Right cardiac atrium (tissue), 5 donors: ENCODE measurements around the gene PLCG1. TPM values are rescaled to one million over a fixed set of nuclear protein-coding genes. Genes with fewer than 3 reads are reported as not detected.

Experiments used
- ATAC-seq, 2 donors: fragments of 200-7000 bp; cut with Tn5 transposase; one replicate each; pipeline versions ENCODE4 v1.8.0 to v1.9.1; 2020; ENCODE audit warnings: moderate library complexity in 2 of 2, mild to moderate bottlenecking in 1 of 2
- DNase-seq, 3 donors: peaks; one replicate each; pipeline ENCODE4 v3.0.0-alpha.2; 2020
- H3K27ac ChIP-seq: one replicate; pipeline ENCODE4 v1.5.1; 2013; ENCODE audit warnings: mild to moderate bottlenecking, low read length, control low read depth, moderate library complexity
- H3K27me3 ChIP-seq: one replicate; pipeline ENCODE4 v1.6.1; 2013; ENCODE audit not compliant: control insufficient read depth, insufficient read depth
- H3K4me1 ChIP-seq: one replicate; pipeline ENCODE4 v1.6.1; 2013; ENCODE audit warnings: low read length; ENCODE audit not compliant: control insufficient read depth, insufficient read depth
- H3K4me3 ChIP-seq: one replicate; pipeline ENCODE4 v1.5.1; 2013; ENCODE audit warnings: low read length, control low read depth
- H3K9me3 ChIP-seq: one replicate; pipeline ENCODE4 v1.6.1; 2013; ENCODE audit warnings: low read length; ENCODE audit not compliant: control insufficient read depth
- WGBS: extraction: QIAGEN DNeasy Blood & Tissue Kit; methylation state at CpG from one replicate; pipeline ENCODE4 v1.1.7; 2013; 5-methylcytosine and 5-hydroxymethylcytosine counted together
- intact Hi-C, 4 donors: fragments of 100-400 bp; cut with DNase I; formaldehyde crosslinking; loops; one replicate each; pipeline versions ENCODE4 v1.11.0 to v1.14.0; 2022 to 2023
- microRNA-seq, 2 donors: library from miRNA; unstranded; fragments of <30 nt; microRNA quantifications; one replicate each; pipeline ENCODE4 v1.2.0, GENCODE V29; 2020 to 2021
- polyA plus RNA-seq: library from polyadenylated mRNA; stranded (reverse); fragments of 200-250 nt; gene quantifications from one replicate; pipeline ENCODE4 v1.2.3, GENCODE V29; 2013
- total RNA-seq, 4 donors: library from RNA; stranded (reverse); fragmentation: NEBNext Ultra II Directional; extraction: Animal tissue kit (Norgen Biotek cat#: 25700); gene quantifications; one replicate each; pipeline ENCODE4 v1.2.1, GENCODE V29; 2021
- donor health status: healthy with polysubstance abuse.
- donor health status: DM: no; HTN: yes; CAD: no.
- donor health status: DM: no; HTN: no; CAD: no.
- donor health status: DM: no; HTN: yes; CAD: no; lungs with severe emphysema.
- donor health status: DM: yes; HTN: yes; CAD: no.

PLCG1 gene
- total and polyA plus RNA-seq, 5 donors, result 45.6 to 62.2 (median 57.4) TPM

- Histone ChIP-seq H3K27me3 (no peaks in the 10 kb centered on the region), H3K9me3 (no peaks in the 10 kb centered on the region), H3K4me3 (no peak overlapping the region), H3K4me1 (peaks cover 4% of the 10 kb centered on the region), H3K27ac (no peak overlapping the region)
- ATAC-seq (peak; percentile 36 to 39), DNase-seq (no peak)
- intact Hi-C loops, result no loop called here
- 89% methylated on average over 1 of the region's 1 CpG for WGBS
Measured at GRCh38 chr20:41222296-41222695, 85.0 kb downstream of the PLCG1 start.

GRCh38 chr20:41222703-41223102, 85.4 kb downstream of the PLCG1 start:
- peaks cover 4% of the 10 kb centered on the region for H3K4me1 ChIP-seq
- no peaks in the 10 kb centered on the region for H3K27me3 ChIP-seq
- H3K9me3 ChIP-seq, result no peaks in the 10 kb centered on the region
- H3K27ac ChIP-seq, result no peak overlapping the region
- ATAC-seq (peak; percentile 20 to 71), DNase-seq (no peak)
- H3K4me3 ChIP-seq, result no peak overlapping the region
- intact Hi-C loops, result no loop called here

GRCh38 chr20:41223112-41223511, 85.8 kb downstream of the PLCG1 start:
- Histone ChIP-seq H3K9me3 (no peaks in the 10 kb centered on the region), H3K27ac (no peak overlapping the region), H3K4me3 (no peak overlapping the region), H3K27me3 (no peaks in the 10 kb centered on the region), H3K4me1 (peaks cover 4% of the 10 kb centered on the region)
- intact Hi-C loops, result no loop called here
- ATAC-seq, result no peak
- no peak for DNase-seq

DNA sequence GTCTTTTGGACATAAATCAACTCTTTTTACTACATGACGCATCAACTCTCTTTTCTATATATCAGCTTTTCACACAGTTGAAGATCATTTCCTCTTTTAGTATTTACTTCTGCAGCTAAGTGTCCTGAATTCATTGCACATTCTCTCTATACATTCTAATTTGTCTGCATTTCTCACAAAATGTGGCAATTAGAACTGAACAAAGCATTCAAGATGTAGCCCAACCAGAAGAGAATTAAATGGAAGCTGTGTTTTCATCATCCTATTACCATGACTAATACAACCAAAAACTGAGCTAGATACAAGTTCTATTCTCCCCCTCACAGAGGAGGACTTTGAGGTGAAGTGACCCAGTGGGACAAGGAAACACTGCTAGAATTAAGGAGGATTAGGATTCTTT, 86.9 kb downstream of the PLCG1 start:
- DNase-seq, result no peak
- no peak overlapping the region for H3K27ac ChIP-seq
- no peak for ATAC-seq
- no peak overlapping the region for H3K4me3 ChIP-seq
- peaks cover 4% of the 10 kb centered on the region for H3K4me1 ChIP-seq
- intact Hi-C loops, result no loop called here
- 90% methylated on average over 1 of the region's 1 CpG for WGBS
- no peaks in the 10 kb centered on the region for H3K27me3 ChIP-seq
- no peaks in the 10 kb centered on the region for H3K9me3 ChIP-seq

DNA sequence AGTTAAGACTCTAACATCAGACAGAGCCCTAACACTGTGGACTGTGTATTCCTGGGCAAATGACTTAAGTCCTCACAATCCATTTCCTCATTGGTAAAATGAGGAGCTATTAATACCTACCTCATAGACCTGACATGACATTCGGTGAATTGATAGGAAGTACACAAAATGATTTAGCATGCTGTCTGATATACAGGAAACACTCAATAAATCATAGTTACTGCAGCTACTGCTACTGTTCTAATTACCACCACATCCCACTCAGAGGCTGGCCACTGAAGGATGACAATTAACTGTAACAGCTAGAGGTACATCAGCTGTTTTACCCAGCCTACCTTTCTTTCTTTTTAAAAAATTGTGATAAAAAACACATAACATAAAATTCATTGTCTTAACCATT, 87.7 kb downstream of the PLCG1 start:
- DNase-seq, result no peak
- no peak overlapping the region for H3K27ac ChIP-seq
- 62% methylated on average over 1 of the region's 1 CpG for WGBS

DNA sequence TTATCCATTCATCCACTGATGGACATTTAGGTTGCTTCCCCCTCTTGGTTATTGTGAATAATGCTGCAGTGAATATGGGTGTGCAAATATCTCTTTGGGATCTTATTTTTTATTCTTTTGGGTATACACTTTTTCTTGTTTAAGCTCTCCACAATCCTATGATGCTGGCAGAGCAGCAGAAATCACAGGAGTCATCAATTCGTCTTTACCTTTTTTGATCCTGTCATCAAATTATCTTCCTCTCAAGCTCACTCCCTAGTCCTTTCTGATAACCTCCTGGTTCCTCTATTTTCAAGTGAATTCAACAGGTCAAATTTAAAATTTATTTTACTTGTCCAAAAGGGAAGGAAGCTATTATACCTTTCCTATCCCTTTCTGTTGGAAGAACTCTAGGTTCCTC, 89.1 kb downstream of the PLCG1 start:
- WGBS, result 90% methylated on average over 1 of the region's 1 CpG
- ATAC-seq (no peak), DNase-seq (no peak)
- peaks cover 3% of the 10 kb centered on the region for H3K4me1 ChIP-seq
- H3K27ac ChIP-seq, result no peak overlapping the region
- no peak overlapping the region for H3K4me3 ChIP-seq
- H3K27me3 ChIP-seq, result no peaks in the 10 kb centered on the region
- no peaks in the 10 kb centered on the region for H3K9me3 ChIP-seq
- intact Hi-C loops, result loop anchor here in 1 of 4 donors (5.0 kb wide), 1 partner anchor 44 kb away; no protein-coding TSS in a partner anchor

More for the DNA sequence above, 87.7 kb downstream of the PLCG1 start:
- ATAC-seq, result no peak
- Histone ChIP-seq H3K4me1 (peaks cover 4% of the 10 kb centered on the region), H3K27me3 (no peaks in the 10 kb centered on the region), H3K4me3 (no peak overlapping the region), H3K9me3 (no peaks in the 10 kb centered on the region)
- intact Hi-C loops, result loop anchor here in 1 of 4 donors (5.0 kb wide), 1 partner anchor 43 kb away; no protein-coding TSS in a partner anchor

Small RNA genes within 50 kb of the gene (microRNA-seq; reads per million reads assigned to microRNA genes)
- 0 to 0.42 reads per million in 2 donors for gene MIR6871

Other genes with a start within 250 kb of the PLCG1 start
- 10 to 100 TPM; 24.6 to 30.7 (median 28.8) TPM for gene TOP1, start 108.7 kb upstream of the PLCG1 start, total RNA-seq
- gene TOP1, start 108.7 kb upstream of the PLCG1 start, polyA plus RNA-seq, result 16.7 TPM
- gene ZHX3, start 180.2 kb downstream of the PLCG1 start, total RNA-seq, result 10 to 100 TPM; 32.5 to 39.7 (median 35.6) TPM
- 11.6 TPM for gene ZHX3, start 180.2 kb downstream of the PLCG1 start, polyA plus RNA-seq
- 10 to 100 TPM in 3 of 4 donors, 1 to 10 TPM in 1; 9.3 to 14.8 (median 13.2) TPM for gene LPIN3, start 203.3 kb downstream of the PLCG1 start, total RNA-seq
- gene LPIN3, start 203.3 kb downstream of the PLCG1 start, polyA plus RNA-seq, result 18.2 TPM
- 1 to 10 TPM; 2.1 to 7.4 (median 5.5) TPM for gene EMILIN3, start 229.3 kb downstream of the PLCG1 start, total RNA-seq
- gene EMILIN3, start 229.3 kb downstream of the PLCG1 start, polyA plus RNA-seq, result 4.3 TPM